Regular cardiac myocyte (primary cell): ENCODE results near the gene RIMKLA. TPM values are rescaled to one million over a fixed set of nuclear protein-coding genes. Genes with fewer than 3 reads are reported as not detected.

Experiments used
- total RNA-seq: library from RNA; depleted of rRNA; stranded (reverse); fragments of >200 nt; gene quantifications from 2 replicates; pipeline ENCODE4 v1.2.3, GENCODE V29; 2014

The RIMKLA gene, protein sequence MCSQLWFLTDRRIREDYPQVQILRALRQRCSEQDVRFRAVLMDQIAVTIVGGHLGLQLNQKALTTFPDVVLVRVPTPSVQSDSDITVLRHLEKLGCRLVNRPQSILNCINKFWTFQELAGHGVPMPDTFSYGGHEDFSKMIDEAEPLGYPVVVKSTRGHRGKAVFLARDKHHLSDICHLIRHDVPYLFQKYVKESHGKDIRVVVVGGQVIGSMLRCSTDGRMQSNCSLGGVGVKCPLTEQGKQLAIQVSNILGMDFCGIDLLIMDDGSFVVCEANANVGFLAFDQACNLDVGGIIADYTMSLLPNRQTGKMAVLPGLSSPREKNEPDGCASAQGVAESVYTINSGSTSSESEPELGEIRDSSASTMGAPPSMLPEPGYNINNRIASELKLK
- total RNA-seq = under 0.01 and 0.28 TPM in 2 replicates

DNA sequence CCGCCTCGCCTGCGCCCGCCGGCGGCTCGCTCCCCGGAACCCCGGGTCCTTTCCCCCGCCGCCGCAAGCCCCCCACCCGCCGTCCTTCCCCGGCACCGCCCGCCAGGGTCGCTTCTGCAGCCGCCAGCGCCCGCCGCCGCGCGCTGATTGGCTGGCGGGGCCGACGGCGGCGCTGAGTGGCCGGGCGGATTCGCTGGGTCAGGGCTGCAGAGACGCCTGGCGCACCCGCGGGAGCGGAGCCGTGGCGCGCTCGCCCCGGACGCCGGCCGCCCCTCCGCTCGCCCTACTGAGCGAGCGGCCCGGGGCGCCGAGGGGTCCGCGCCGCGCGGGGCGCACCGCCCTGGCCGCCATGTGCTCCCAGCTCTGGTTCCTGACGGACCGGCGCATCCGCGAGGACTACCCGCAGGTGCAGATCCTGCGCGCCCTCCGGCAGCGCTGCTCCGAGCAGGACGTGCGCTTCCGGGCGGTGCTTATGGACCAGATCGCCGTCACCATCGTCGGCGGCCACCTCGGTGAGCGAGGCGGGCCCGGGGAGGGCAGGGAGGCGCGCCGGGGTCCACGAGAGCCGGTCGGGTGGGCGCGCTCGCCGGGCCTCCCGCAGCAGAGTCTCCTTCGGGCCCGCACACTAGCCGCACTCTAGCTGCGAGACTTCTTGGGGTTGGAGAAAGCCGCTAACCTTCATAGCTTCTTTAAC is at the start of gene RIMKLA:
TSS of gene RIMKLA (plus strand) at position 207 of the 694 bp plus-strand sequence. CDS start at position 350, 143 bp downstream.

DNA sequence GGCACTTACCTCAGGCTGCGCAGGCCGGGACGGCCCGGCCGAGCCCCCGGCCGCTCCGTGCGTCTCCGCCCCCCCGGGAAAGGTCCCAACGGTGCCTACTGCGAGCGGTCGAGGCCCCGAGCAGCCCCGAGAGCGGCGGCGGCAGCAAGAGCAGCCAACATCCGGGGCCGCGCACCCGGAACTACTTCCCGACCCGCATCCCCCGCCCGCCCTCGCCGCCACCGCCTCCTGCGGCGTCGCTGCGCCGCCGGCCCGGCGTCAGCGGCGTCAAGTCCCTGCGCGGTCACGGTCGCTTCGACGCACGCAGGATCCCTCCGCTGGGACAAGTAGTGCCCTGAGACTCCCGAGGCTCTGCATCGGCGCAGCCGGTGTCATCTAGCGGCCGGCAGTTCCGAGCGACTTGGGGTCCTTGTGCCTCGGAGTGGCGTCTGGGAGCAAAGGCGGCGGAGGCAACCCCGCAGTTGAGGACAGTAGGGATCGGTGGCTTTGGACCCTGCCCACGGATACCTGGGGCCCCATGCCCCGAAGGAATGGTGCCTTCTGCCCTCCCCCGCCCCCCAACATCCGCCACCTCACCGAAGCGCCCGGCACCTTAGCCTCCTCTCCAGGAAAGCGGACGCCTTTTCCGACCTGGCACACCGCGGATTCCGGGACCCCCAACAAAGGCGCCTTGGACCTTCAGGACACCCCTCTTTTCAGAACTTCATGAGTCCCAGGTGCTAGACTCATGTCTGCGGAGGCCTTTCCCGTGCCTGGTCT is 45.4 kb upstream of the RIMKLA start, which contains the start of gene FOXJ3:
TSS of gene FOXJ3 (minus strand) at position 186 of the 759 bp plus-strand sequence. CDS start 24,142 bp downstream, outside the sequence.

DNA sequence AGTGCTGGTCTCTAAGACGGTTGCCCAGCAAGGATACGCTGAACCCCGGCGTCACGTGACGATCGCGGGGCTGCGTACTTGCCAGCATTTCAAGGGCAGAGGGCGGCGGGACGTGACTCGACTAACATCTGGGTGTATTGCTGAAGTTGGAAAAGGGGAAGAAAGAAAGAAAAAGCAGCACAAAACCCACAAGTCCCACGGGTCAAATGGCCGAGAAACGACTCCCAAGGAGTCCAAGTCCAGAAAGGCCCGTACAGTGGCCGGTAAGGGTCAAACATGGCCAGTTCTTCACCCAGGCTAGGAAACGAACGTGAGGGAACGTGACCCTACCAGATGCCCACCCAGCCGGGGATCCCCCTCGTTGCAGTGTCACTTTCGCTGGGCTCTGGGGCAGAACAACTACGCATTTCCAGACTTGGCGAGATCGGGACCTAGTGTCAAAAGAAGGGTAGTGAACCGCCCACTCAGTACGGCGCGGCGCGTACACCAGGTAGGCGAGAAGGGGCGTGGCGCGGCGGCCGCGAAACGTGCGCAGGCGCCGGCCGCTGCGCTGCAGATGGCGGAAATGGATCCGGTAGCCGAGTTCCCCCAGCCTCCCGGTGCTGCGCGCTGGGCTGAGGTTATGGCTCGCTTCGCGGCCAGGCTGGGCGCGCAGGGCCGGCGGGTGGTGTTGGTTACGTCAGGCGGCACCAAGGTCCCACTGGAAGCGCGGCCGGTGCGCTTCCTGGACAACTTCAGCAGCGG is 75.6 kb downstream of the RIMKLA start, which contains the start of the genes PPCS and ZMYND12:
TSS of gene PPCS (plus strand) at position 534 of the 744 bp plus-strand sequence. CDS start at position 557, 23 bp downstream.
TSS of gene ZMYND12 (minus strand) at position 13 of the 744 bp plus-strand sequence. CDS start 25 bp downstream, outside the sequence.

DNA sequence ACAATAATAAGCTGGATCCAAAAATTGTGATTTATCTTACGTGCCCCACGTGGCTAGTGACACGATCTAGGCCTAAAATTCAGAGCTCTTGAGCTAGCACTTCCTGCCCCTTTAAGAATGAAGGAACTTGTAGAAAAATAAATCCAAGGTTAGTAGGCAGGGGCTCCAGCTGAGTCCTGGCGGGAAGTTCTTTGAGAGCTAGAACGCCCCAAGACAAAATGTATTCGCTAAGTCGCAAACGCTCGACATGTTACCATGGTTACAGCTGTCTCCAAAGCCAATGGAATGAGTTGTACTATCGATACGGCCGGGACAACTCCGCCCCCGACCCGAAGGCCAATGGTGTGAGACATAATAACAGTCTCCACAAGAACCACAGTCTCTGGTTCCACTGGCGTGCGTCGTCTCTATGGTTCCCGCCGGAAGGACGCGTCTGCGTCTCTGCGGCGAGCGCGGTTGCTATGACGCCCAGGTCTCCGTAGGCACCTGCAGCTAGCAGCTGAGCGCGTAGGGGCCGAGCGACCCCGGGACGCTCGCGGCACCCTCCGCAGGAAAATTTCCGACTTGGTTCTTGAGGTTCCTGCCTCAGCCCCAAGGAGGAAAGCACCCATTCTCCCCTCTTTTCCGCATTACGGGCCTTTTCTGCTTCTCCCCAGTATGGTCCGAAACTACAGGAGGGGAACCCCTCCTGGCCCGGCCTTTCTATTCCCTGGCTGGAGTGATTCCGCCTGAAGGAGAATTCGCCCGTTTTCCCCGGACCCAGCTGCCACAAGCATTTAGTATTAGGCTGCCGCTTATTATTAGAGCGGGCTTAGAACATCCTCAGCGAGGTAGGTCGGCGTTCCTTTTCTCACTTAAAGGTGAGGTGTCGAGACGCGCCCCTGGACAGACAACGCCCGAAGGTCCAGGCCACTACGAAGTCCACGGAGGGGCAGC is 82.5 kb downstream of the RIMKLA start, which contains the start of gene CCDC30:
TSS of gene CCDC30 (plus strand) at position 459 of the 936 bp plus-strand sequence. CDS start 17,266 bp downstream, outside the sequence.

Other genes with a start within 250 kb of the RIMKLA start
- gene GUCA2B, start 227.4 kb upstream of the RIMKLA start, total RNA-seq = not detected in 2 replicates
- not detected in 2 replicates for gene GUCA2A, start 216.0 kb upstream of the RIMKLA start, total RNA-seq
- gene FOXJ3, start 45.6 kb upstream of the RIMKLA start, total RNA-seq = 10.4 and 23.4 TPM in 2 replicates
- gene ZMYND12, start 75.2 kb downstream of the RIMKLA start, total RNA-seq = 0.38 and 1.4 TPM in 2 replicates
- 52.7 and 59.5 TPM in 2 replicates for gene PPCS, start 75.8 kb downstream of the RIMKLA start, total RNA-seq
- 0.96 and 1.4 TPM in 2 replicates for gene CCDC30, start 82.5 kb downstream of the RIMKLA start, total RNA-seq